ENCODE results near the gene SORCS1.

- TF ChIP-seq SP1 (IDR thresholded peaks at IDR 0.05) (no peak), ELF4 (IDR thresholded peaks at IDR 0.05) (no peak), L3MBTL2 (conservative IDR thresholded peaks at IDR 0.05) (no peak)
These were observed 368.9 kb downstream of the SORCS1 start for GRCh38 chr10:106795619-106796018.

Measured in HEK293T (cell line).